IMR-90 (cell line): ENCODE results near the gene NET1.
"Not testable (repeated sequence)": the region's sequence is repeated elsewhere in the genome, so short reads cannot be mapped to it uniquely, and the experiment has no call there.

Source experiments
- BHLHE40 ChIP-seq: fragments of 150-350 bp; IDR thresholded peaks from 2 replicates; pipeline ENCODE4 v1.6.1; 2016; ENCODE audit warnings: mild to moderate bottlenecking, low read depth, low read length
- CEBPB ChIP-seq: IDR thresholded peaks from 2 replicates; pipeline ENCODE4 v1.6.1; 2012; ENCODE audit warnings: low read depth, low read length, improper control_type of control experiment
- CHD1 ChIP-seq: IDR thresholded peaks from 2 replicates; pipeline ENCODE4 v1.6.1; 2012; ENCODE audit warnings: low read depth, low read length, improper control_type of control experiment
- CTCF ChIP-seq: conservative IDR thresholded peaks from 2 replicates; pipeline ENCODE4 v1.5.1; 2012; ENCODE audit warnings: mild to moderate bottlenecking, low read depth, low read length, improper control_type of control experiment
- ELK1 ChIP-seq: fragments of 150-350 bp; IDR thresholded peaks from 2 replicates; pipeline ENCODE4 v1.6.1; 2016; ENCODE audit warnings: low read depth, mild to moderate bottlenecking, low read length, moderate library complexity, borderline replicate concordance
- FOS ChIP-seq: fragments of 150-350 bp; IDR thresholded peaks from 2 replicates; pipeline ENCODE4 v1.6.1; 2016; ENCODE audit warnings: low read depth, low read length
- MAFK ChIP-seq: IDR thresholded peaks from 2 replicates; pipeline ENCODE4 v1.6.1; 2012; ENCODE audit warnings: low read depth, low read length, improper control_type of control experiment
- MAZ ChIP-seq: IDR thresholded peaks from 2 replicates; pipeline ENCODE4 v1.6.1; 2012; ENCODE audit warnings: low read depth, mild to moderate bottlenecking, low read length, improper control_type of control experiment, moderate library complexity, borderline replicate concordance
- POLR2A ChIP-seq: IDR thresholded peaks from 2 replicates; pipeline ENCODE4 v1.6.1; 2012; ENCODE audit warnings: mild to moderate bottlenecking, low read depth, low read length
- RAD21 ChIP-seq: IDR thresholded peaks from 2 replicates; pipeline ENCODE4 v1.6.1; 2012; ENCODE audit warnings: low read length, improper control_type of control experiment
- RCOR1 ChIP-seq: IDR thresholded peaks from 2 replicates; pipeline ENCODE4 v1.6.1; 2012; ENCODE audit warnings: mild to moderate bottlenecking, low read length, improper control_type of control experiment; ENCODE audit not compliant: insufficient replicate concordance
- RFX5 ChIP-seq: IDR thresholded peaks from 2 replicates; pipeline ENCODE4 v1.8.0; 2012; ENCODE audit warnings: low read depth, mild to moderate bottlenecking, low read length, moderate library complexity
- SMC3 ChIP-seq: fragments of 150-350 bp; IDR thresholded peaks from 2 replicates; pipeline ENCODE4 v1.6.1; 2016; ENCODE audit warnings: low read depth, mild to moderate bottlenecking, antibody characterized with exemption, low read length, moderate library complexity
- USF2 ChIP-seq: fragments of 150-350 bp; IDR thresholded peaks from 2 replicates; pipeline ENCODE4 v1.6.1; 2017; ENCODE audit warnings: mild to moderate bottlenecking, antibody characterized with exemption, low read length, low read depth

- TF ChIP-seq CTCF, BHLHE40, POLR2A, RAD21, MAFK, USF2, CHD1, RCOR1, RFX5, MAZ, FOS, SMC3, CEBPB, ELK1: not testable (repeated sequence)
These were observed 62.3 kb downstream of the NET1 start for GRCh38 chr10:5474642-5475041.
